HG02885 (cell line): ENCODE data around the gene NR2F2.

Source experiments
- ATAC-seq: cut with Tn5 transposase; IDR thresholded peaks from one replicate; pipeline ENCODE4 v1.9.1; 2021; ENCODE audit warnings: mild to moderate bottlenecking; ENCODE audit not compliant: unreplicated experiment, poor library complexity

The NR2F2 gene

DNA sequence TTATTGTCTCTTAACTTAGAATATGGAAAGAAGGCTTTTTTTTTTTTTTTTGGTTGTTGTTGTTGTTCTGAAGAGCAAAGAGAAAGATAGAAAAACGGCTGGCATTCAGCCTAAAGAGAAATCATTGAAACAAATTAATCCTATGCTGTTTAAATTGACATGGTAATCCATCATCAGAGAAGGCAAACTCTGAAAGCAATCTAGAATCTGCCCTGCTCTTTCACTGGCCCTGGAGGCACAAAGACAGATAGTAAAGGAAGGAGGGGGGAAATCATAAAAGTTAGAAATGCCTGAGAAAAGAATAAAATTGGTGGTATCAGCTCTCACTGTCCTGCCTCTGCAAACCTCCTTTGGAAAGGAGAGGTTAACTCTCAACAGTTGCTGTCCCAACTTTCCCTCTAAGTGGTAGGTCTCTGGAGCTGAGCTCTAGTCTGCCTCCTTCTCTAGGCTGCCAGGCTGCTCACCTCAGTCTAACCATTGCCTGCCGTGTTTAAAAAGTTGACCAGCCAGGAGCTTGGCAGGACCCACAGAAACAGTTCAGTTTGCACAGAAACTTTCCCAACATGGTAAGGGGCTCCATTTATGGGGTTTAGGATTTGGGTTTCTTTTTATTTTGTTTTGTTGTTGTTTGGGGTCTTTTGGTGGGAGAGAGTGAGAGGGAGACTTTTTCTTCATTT, 13.4 kb upstream of the NR2F2 start:
- ATAC-seq, result no peak

- ATAC-seq, result no peak
These were observed 10.4 kb upstream of the NR2F2 start for GRCh38 chr15:96320107-96320506.

GRCh38 chr15:96320703-96321638, 9.5 kb upstream of the NR2F2 start:
- no peak for ATAC-seq

- ATAC-seq, result no peak
These were observed 8.6 kb upstream of the NR2F2 start for GRCh38 chr15:96321639-96322535.

- ATAC-seq, result no peak
These were observed 7.8 kb upstream of the NR2F2 start for GRCh38 chr15:96322536-96323318.

DNA sequence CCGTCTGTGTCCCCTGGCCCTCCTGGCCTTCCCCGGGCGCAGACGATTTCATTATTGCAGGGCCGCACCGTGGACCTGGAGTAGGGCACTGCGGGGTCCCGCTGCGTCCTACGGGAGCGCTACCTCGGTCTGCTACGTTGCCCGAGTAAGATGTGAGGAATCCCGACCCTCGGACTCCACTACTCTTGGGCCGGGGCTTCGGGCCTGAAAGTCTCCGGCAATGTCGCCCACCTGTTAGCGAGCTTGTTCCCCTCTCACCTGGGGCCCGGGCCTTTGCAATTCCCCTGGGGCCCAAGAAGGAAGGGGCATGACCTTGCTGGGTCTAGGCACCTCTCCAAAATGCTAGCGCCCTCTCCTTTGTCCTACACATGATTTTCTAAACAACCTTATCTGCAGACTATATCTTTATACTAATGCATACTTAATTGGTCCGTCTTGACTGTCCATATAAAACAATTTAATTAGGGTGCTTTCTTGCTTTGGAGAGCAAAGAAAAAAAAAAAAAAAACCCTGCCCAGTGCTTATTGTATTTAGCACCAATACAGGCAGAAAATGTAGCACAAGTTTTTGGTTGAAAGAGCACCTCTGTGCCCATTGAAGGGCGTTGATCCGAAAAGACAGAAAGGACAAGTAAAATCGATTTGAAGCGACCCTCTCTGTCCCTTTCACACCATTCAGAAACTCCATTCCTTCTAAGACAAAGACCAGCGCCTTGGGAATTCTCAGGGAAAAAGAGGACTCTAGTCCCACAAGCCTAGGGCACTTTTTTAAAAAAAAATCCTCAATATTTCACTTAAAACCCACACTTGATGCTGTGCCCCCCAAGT, 7.0 kb upstream of the NR2F2 start:
- no peak for ATAC-seq

DNA sequence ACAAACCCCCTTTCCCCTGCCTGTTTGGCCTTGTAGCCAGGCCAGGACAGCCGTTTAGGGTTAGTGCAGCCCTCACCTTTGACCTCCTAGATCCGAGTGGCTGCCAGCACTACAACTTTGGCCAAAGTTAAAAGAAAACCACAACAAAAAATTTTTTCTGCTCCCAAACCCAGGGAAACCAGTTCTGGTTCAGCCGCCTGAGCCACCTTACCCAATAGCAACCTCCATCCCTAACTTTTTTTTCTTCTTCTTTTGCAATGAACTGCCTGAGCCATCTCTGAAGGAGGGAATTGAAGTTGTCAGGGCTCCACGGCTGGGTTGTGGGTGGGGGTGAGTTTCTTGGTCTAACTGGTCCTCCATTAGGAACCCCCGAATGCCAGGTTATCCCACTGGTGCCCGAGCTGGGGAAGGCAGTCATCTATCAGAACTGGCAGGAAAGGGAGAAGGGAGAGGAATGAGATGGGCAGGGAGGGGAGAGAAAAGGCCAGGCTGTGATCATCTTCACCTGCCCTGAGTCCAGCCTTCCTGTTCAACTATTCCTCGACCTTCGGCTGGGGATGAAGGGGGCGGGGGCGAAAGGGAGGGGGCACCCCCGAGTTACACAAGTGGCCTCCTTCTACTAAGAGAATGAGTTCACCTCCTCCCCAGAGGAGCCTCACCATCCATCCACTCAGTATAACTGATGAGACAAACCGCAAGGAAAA, 6.2 kb upstream of the NR2F2 start:
- no peak for ATAC-seq

DNA sequence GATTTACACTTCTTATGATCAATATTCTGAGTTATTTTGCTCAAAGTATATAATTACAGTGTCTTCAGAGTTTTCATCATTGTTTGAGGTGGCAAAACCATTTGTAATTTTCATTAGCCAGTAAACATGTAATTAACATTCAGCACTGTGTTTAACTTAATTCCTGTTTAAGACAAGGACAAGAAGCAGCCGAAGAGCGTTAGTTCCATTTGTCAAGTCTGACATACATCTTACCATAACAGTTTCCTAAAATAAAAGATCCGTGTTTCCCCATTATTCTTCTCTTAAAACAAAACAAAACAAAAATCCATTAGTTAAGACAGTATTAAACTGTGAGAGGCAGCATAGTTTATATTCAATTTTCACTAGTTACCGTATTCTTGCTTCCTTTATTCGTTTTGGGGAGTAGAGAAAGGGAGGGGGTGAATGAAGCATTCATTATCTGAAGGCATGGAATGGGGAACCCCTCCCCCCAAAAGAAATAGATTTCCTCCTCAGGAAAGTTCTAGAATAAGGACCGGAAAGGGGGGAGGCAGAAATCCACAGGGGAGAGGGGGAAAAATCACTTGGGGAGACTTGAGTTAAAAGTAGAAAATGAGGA, 5.5 kb upstream of the NR2F2 start:
- no peak for ATAC-seq

DNA sequence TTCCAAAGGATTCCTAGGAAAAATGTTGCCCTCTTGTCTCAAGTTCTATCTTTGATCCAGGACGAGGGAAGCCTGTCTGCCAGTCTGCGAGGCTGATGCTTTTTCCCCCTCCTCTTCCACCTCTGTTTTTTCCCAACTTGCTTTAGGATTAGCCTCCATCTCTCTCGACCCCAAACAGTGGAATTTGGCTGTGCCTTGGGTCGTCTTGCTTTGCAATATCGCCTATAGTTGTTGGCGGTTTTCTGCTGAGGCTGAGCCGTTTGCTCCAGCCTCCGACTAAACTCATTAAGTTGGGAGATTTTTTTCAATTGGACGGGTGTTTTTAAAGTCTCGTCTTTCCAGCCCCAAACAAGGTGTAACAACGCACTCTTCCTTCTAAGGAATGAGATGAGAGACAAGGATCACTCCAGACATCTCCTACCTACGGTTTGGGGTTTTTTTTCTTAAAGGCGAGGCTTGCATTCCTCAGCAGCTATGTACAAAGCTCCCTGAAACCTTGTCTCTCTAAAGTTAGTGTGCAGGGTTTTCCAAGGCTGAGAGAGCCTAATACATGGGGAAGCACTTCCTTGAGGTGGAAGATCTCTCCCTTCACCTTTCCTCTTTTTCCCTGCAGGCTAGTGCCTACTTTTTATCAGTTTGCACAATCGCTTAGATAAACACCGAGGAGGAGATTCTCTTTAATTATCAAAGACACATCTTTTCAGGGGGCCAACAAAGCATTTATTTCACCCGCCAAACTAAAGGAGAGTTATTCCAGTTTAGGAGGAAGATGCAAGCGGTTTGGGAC, 4.8 kb upstream of the NR2F2 start:
- no peak for ATAC-seq

DNA sequence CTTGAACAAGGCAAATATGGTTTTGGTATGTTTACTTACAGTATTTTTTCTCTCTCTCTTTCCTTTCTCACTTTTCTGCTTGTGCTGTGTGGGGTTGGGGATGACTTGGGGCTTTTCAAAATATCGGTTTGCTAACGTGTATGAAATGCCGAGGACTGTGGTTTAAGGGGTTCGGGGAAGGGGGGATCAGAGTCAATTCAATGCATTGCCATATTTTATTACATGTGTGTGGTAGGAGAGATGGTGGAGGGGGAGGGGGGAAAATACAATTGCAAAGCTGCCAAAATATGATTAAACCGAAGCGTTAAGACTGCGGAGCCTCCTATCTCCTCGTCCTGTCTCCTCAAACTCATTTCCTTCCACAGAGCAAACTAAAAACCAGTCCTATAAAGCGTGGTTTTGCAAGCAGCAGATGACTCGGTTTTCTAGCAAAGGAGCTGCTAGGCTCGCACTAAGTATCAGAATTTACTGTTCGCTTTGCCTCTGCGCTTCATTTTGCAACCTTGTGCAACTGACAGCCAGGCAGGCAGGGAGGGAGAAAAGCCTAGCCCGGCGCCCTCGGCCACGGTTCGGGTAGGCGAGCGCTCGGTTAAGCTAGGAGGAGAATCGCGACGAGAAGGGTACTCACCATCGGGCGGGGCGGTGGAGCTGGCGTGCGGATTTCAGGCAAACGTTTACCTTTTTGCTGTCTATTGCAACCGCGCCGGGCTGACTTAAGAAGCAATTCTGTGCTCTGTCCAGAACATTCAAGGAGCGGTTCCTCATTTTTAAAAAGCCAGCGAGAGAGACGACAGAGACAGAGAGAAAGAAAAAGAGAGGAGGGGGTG, 4.0 kb upstream of the NR2F2 start:
- ATAC-seq, result no peak

GRCh38 chr15:96327155-96327741, 3.3 kb upstream of the NR2F2 start:
- ATAC-seq, result no peak

- ATAC-seq, result no peak
These were observed 2.2 kb upstream of the NR2F2 start for GRCh38 chr15:96328181-96328876.

- no peak for ATAC-seq
These were observed 1.7 kb upstream of the NR2F2 start for GRCh38 chr15:96328877-96329195.

GRCh38 chr15:96329403-96329981, 1.0 kb upstream of the NR2F2 start:
- no peak for ATAC-seq

DNA sequence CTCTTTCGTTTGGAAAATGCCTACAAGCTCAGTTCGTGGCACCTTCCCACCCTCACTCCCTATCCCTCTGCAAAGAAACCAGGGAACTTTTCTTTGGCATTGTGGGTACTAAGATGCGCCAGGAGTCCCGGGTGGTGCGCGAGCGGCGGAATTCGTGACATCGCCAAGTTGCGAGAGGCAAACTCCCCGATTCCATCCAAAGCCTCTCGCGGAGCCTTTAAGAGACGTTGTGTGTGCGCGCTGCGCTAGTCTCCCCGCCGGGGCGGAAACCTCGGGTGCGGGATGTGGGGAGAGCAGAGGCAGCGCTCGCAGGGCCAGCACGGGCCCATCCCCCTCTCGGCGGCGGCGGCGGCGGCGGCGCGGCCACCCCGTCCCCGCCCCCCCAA, 443 bp upstream of the NR2F2 start:
- ATAC-seq, result peak; percentile 50
